DOHH2 (cell line): Measurements from ENCODE around the gene SCFD2.

Experiments
- H3F3A ChIP-seq: fragments of 200-600 bp; sonication (generic), shearing (Covaris generic); 2 replicates; pipeline ENCODE4 v1.6.0; 2016; ENCODE audit warnings: antibody characterized with exemption, mild to moderate bottlenecking; ENCODE audit not compliant: control insufficient read depth, insufficient read depth
- H3K27ac ChIP-seq: fragments of 200-600 bp; sonication (generic); 2 replicates; pipeline ENCODE4 v1.5.1; 2014; ENCODE audit warnings: low read depth, mild to moderate bottlenecking, low read length, moderate library complexity
- H3K27me3 ChIP-seq: fragments of 200-600 bp; sonication (generic); 2 replicates; pipeline ENCODE4 v1.6.1; 2014; ENCODE audit warnings: mild to moderate bottlenecking, low read length, mixed read lengths; ENCODE audit not compliant: control insufficient read depth
- H3K36me3 ChIP-seq: fragments of 200-600 bp; sonication (generic); 2 replicates; pipeline ENCODE4 v1.6.1; 2014; ENCODE audit warnings: mild to moderate bottlenecking, low read length, moderate library complexity, mixed read lengths; ENCODE audit not compliant: control insufficient read depth
- H3K4me1 ChIP-seq: fragments of 200-600 bp; sonication (generic); 2 replicates; pipeline ENCODE4 v1.6.1; 2014; ENCODE audit warnings: mild to moderate bottlenecking, low read length, mixed read lengths; ENCODE audit not compliant: control insufficient read depth
- H3K4me2 ChIP-seq: fragments of 200-600 bp; sonication (generic); 2 replicates; pipeline ENCODE4 v1.6.0; 2014; ENCODE audit warnings: mild to moderate bottlenecking, low read length, moderate library complexity
- H3K4me3 ChIP-seq: fragments of 200-600 bp; sonication (generic); 2 replicates; pipeline ENCODE4 v1.5.1; 2014; ENCODE audit warnings: mild to moderate bottlenecking, low read length, mixed read lengths
- H3K79me2 ChIP-seq: fragments of 200-600 bp; sonication (generic); 2 replicates; pipeline ENCODE4 v1.6.1; 2014; ENCODE audit warnings: mild to moderate bottlenecking, low read length, mixed read lengths; ENCODE audit not compliant: control insufficient read depth
- H3K9me2 ChIP-seq: fragments of 200-600 bp; sonication (generic); replicated peaks from 2 replicates; pipeline ENCODE4 v1.6.1; 2014; ENCODE audit warnings: mild to moderate bottlenecking, low read length, mixed read lengths; ENCODE audit not compliant: control insufficient read depth
- H3K9me3 ChIP-seq: fragments of 200-600 bp; sonication (generic); 2 replicates; pipeline ENCODE4 v1.6.1; 2014; ENCODE audit warnings: antibody characterized with exemption, low read length, mixed read lengths; ENCODE audit not compliant: control insufficient read depth, insufficient read depth
- H4K20me1 ChIP-seq: fragments of 200-600 bp; sonication (generic); 2 replicates; pipeline ENCODE4 v1.6.0; 2014; ENCODE audit warnings: low read depth, mild to moderate bottlenecking, antibody characterized with exemption, low read length, moderate library complexity; ENCODE audit not compliant: control insufficient read depth, insufficient read depth
- EZH2phosphoT487 ChIP-seq: fragments of 200-600 bp; sonication (generic); IDR thresholded peaks from 2 replicates; pipeline ENCODE4 v1.6.1; 2017; ENCODE audit warnings: borderline replicate concordance, mild to moderate bottlenecking, antibody characterized with exemption, low read length, moderate library complexity, mixed read lengths
- TF ChIP-seq, protein P1 (sequence below): fragments of 200-600 bp; sonication (generic); IDR thresholded peaks from one replicate; pipeline ENCODE4 v1.5.1; 2014; ENCODE audit warnings: antibody characterized with exemption, mild to moderate bottlenecking, low read depth, low read length; ENCODE audit not compliant: poor library complexity, severe bottlenecking

Gene SCFD2

DNA sequence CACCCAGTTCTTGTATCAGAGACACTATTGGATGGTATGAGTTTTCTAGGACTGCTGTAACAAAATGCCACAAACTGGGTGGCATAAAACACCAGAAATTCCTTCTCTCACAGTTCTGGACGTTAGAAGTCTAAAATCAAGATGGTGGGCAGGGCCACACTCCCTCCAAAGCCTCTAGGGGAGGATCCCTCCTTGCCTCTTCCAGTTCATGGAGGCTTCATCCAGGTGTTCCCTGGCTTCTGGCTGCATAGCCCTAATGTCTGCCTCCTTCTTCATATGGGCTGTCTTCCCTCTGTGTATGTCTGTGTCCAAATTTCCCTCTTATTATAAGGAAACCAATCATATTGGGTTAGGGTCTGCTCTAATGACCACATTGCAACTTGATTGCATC lies 542.2 kb downstream of the SCFD2 start:
- no peak overlapping the region for H3K4me3 ChIP-seq
- H4K20me1 ChIP-seq, result no peaks in the 10 kb centered on the region
- no peaks in the 10 kb centered on the region for H3F3A ChIP-seq
- H3K9me3 ChIP-seq, result no peaks in the 10 kb centered on the region
- no peak overlapping the region for H3K27ac ChIP-seq
- no peak overlapping the region for H3K4me2 ChIP-seq
- no peaks in the 10 kb centered on the region for H3K27me3 ChIP-seq
- H3K4me1 ChIP-seq, result no peaks in the 10 kb centered on the region
- no peak for TF ChIP-seq EZH2phosphoT487
- TF ChIP-seq, protein P1, sequence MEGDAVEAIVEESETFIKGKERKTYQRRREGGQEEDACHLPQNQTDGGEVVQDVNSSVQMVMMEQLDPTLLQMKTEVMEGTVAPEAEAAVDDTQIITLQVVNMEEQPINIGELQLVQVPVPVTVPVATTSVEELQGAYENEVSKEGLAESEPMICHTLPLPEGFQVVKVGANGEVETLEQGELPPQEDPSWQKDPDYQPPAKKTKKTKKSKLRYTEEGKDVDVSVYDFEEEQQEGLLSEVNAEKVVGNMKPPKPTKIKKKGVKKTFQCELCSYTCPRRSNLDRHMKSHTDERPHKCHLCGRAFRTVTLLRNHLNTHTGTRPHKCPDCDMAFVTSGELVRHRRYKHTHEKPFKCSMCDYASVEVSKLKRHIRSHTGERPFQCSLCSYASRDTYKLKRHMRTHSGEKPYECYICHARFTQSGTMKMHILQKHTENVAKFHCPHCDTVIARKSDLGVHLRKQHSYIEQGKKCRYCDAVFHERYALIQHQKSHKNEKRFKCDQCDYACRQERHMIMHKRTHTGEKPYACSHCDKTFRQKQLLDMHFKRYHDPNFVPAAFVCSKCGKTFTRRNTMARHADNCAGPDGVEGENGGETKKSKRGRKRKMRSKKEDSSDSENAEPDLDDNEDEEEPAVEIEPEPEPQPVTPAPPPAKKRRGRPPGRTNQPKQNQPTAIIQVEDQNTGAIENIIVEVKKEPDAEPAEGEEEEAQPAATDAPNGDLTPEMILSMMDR, result no peak
- H3K9me2 ChIP-seq, result no peaks in the 10 kb centered on the region
- no peaks in the 10 kb centered on the region for H3K36me3 ChIP-seq
- no peaks in the 10 kb centered on the region for H3K79me2 ChIP-seq
